Activated CD4-positive, alpha-beta T cell treated with anti-CD3 and anti-CD28 coated beads for 36 hours (primary cell): ENCODE data around the gene ZNF827. TPM values are rescaled to one million over a fixed set of nuclear protein-coding genes. Genes with fewer than 3 reads are reported as not detected.

Experiments used
- ATAC-seq: fragments of 200-7000 bp; cut with Tn5 transposase; one replicate; pipeline ENCODE4 v1.10.0; 2021; ENCODE audit warnings: mild to moderate bottlenecking, moderate library complexity
- CTCF ChIA-PET: fragments of 350-600 bp; sonication (Branson Sonifier 250); formaldehyde crosslinking; loops from one replicate; lab custom pipeline; 2021; ENCODE audit warnings: antibody characterized with exemption; lab: Charles Lee
- POLR2A ChIA-PET: fragments of 350-600 bp; sonication (Branson Sonifier 250); formaldehyde crosslinking; loops from one replicate; lab custom pipeline; 2021; ENCODE audit warnings: antibody characterized with exemption, inconsistent platforms; lab: Charles Lee
- DNase-seq: peaks from one replicate; pipeline ENCODE4 v3.0.0-alpha.2; 2020
- H3K27ac Mint-ChIP-seq: one replicate; pipeline ENCODE4 v1.8.0; 2021; ENCODE audit warnings: mixed read lengths
- H3K27me3 Mint-ChIP-seq: one replicate; pipeline ENCODE4 v1.8.0; 2021; ENCODE audit warnings: mixed read lengths
- H3K36me3 Mint-ChIP-seq: one replicate; pipeline ENCODE4 v1.8.0; 2021; ENCODE audit warnings: low read depth, mixed read lengths
- H3K4me1 Mint-ChIP-seq: one replicate; pipeline ENCODE4 v1.8.0; 2021; ENCODE audit warnings: mixed read lengths
- H3K4me3 Mint-ChIP-seq: one replicate; pipeline ENCODE4 v1.8.0; 2021; ENCODE audit warnings: mild to moderate bottlenecking, moderate library complexity, mixed read lengths
- H3K9me3 Mint-ChIP-seq: one replicate; pipeline ENCODE4 v1.8.0; 2021; ENCODE audit warnings: low read depth, mixed read lengths
- intact Hi-C, 2 experiments: fragments of 100-400 bp; cut with DNase I in 1 of 2; cut with micrococcal nuclease in 1 of 2; formaldehyde crosslinking; loops; one replicate each; pipeline versions ENCODE4 v1.14.2 to v1.15.1; 2022 to 2024; cut with DNase I, micrococcal nuclease
- total RNA-seq, 2 experiments: library from RNA; stranded (reverse); gene quantifications; one replicate each; pipeline ENCODE4 v1.2.3, GENCODE V29; 2021

The ZNF827 gene
- total RNA-seq, 2 experiments from 2014 or later = 21.2 to 26.6 TPM

- CTCF ChIA-PET = interaction anchor here (0.6 to 3.9 kb wide), 3 partner anchors 12 to 28 kb away, joined by 3 to 12 read pairs (median 3); no protein-coding TSS in a partner anchor
- peaks cover 21% of the 10 kb centered on the region for H3K4me1 Mint-ChIP-seq
- H3K9me3 Mint-ChIP-seq = no peaks in the 10 kb centered on the region
These were observed 30.8 kb downstream of the ZNF827 start for GRCh38 chr4:145907812-145908211.

GRCh38 chr4:145907390-145907789, 31.2 kb downstream of the ZNF827 start:
- Mint-ChIP-seq H3K9me3 (no peaks in the 10 kb centered on the region), H3K27ac (no peak overlapping the region), H3K36me3 (peaks cover 17% of the 10 kb centered on the region), H3K4me1 (peaks cover 20% of the 10 kb centered on the region), H3K4me3 (no peak overlapping the region), H3K27me3 (no peaks in the 10 kb centered on the region)
- ATAC-seq (no peak), DNase-seq (no peak)
- POLR2A ChIA-PET = no interaction called here
- intact Hi-C loops = no loop called here
- CTCF ChIA-PET = interaction anchor here (1.3 to 3.9 kb wide), 2 partner anchors 12 to 22 kb away, joined by 3 to 12 read pairs; no protein-coding TSS in a partner anchor

More at GRCh38 chr4:145907812-145908211, 30.8 kb downstream of the ZNF827 start:
- H3K27me3 Mint-ChIP-seq = no peaks in the 10 kb centered on the region
- no peak overlapping the region for H3K4me3 Mint-ChIP-seq
- DNase-seq (no peak), ATAC-seq (no peak)
- POLR2A ChIA-PET = no interaction called here
- H3K36me3 Mint-ChIP-seq = peaks cover 13% of the 10 kb centered on the region
- intact Hi-C loops = no loop called here
- H3K27ac Mint-ChIP-seq = no peak overlapping the region

- H3K9me3 Mint-ChIP-seq = no peaks in the 10 kb centered on the region
- CTCF ChIA-PET = interaction anchor here (3.9 kb wide), 1 partner anchor 9 kb away, joined by 12 read pairs; no protein-coding TSS in a partner anchor
These were observed 34.0 kb downstream of the ZNF827 start for GRCh38 chr4:145904413-145905177.

GRCh38 chr4:145902522-145902921, 36.1 kb downstream of the ZNF827 start:
- no peak overlapping the region for H3K4me3 Mint-ChIP-seq
- CTCF ChIA-PET = no interaction called here
- H3K4me1 Mint-ChIP-seq = peaks cover 4% of the 10 kb centered on the region
- no peaks in the 10 kb centered on the region for H3K27me3 Mint-ChIP-seq
- intact Hi-C loops = no loop called here
- peaks cover 45% of the 10 kb centered on the region for H3K36me3 Mint-ChIP-seq
- no peak for DNase-seq
- POLR2A ChIA-PET = no interaction called here
- no peaks in the 10 kb centered on the region for H3K9me3 Mint-ChIP-seq
- no peak overlapping the region for H3K27ac Mint-ChIP-seq
- no peak for ATAC-seq

More at GRCh38 chr4:145904413-145905177, 34.0 kb downstream of the ZNF827 start:
- POLR2A ChIA-PET = no interaction called here
- intact Hi-C loops = no loop called here
- ATAC-seq (no peak), DNase-seq (no peak)
- Mint-ChIP-seq H3K27me3 (no peaks in the 10 kb centered on the region), H3K4me1 (peaks cover 9% of the 10 kb centered on the region), H3K4me3 (no peak overlapping the region), H3K36me3 (peaks cover 41% of the 10 kb centered on the region), H3K27ac (no peak overlapping the region)

GRCh38 chr4:145899886-145900460, 38.6 kb downstream of the ZNF827 start:
- Mint-ChIP-seq H3K27me3 (no peaks in the 10 kb centered on the region), H3K4me3 (no peak overlapping the region), H3K4me1 (peaks cover 26% of the 10 kb centered on the region), H3K36me3 (peaks cover 49% of the 10 kb centered on the region), H3K9me3 (no peaks in the 10 kb centered on the region), H3K27ac (no peak overlapping the region)
- intact Hi-C loops = no loop called here
- no peak for DNase-seq
- ATAC-seq = no peak
- CTCF ChIA-PET = no interaction called here
- POLR2A ChIA-PET = no interaction called here

GRCh38 chr4:145898926-145899531, 39.6 kb downstream of the ZNF827 start:
- no peak overlapping the region for H3K27ac Mint-ChIP-seq
- no peak overlapping the region for H3K4me3 Mint-ChIP-seq
- ChIA-PET POLR2A (no interaction called here), CTCF (no interaction called here)
- H3K27me3 Mint-ChIP-seq = no peaks in the 10 kb centered on the region
- peaks cover 34% of the 10 kb centered on the region for H3K4me1 Mint-ChIP-seq
- peaks cover 51% of the 10 kb centered on the region for H3K36me3 Mint-ChIP-seq
- H3K9me3 Mint-ChIP-seq = no peaks in the 10 kb centered on the region
- ATAC-seq (no peak), DNase-seq (no peak)
- intact Hi-C loops = no loop called here

GRCh38 chr4:145898466-145898865, 40.2 kb downstream of the ZNF827 start:
- ATAC-seq (no peak), DNase-seq (no peak)
- Mint-ChIP-seq H3K27ac (no peak overlapping the region), H3K4me1 (peaks cover 36% of the 10 kb centered on the region), H3K9me3 (no peaks in the 10 kb centered on the region), H3K27me3 (no peaks in the 10 kb centered on the region), H3K36me3 (peaks cover 49% of the 10 kb centered on the region), H3K4me3 (no peak overlapping the region)
- ChIA-PET CTCF (no interaction called here), POLR2A (no interaction called here)
- intact Hi-C loops = no loop called here

- no peaks in the 10 kb centered on the region for H3K27me3 Mint-ChIP-seq
- CTCF ChIA-PET = interaction anchor here (0.9 to 2.6 kb wide), 5 partner anchors 9 to 41 kb away, joined by 3 to 12 read pairs (median 4); no protein-coding TSS in a partner anchor
- intact Hi-C loops = no loop called here
These were observed 43.6 kb downstream of the ZNF827 start for GRCh38 chr4:145895056-145895455.

GRCh38 chr4:145891958-145892357, 46.7 kb downstream of the ZNF827 start:
- H3K36me3 Mint-ChIP-seq = peaks cover 39% of the 10 kb centered on the region
- CTCF ChIA-PET = no interaction called here
- no peak for ATAC-seq
- H3K9me3 Mint-ChIP-seq = no peaks in the 10 kb centered on the region
- no peak overlapping the region for H3K27ac Mint-ChIP-seq
- intact Hi-C loops = no loop called here
- H3K27me3 Mint-ChIP-seq = no peaks in the 10 kb centered on the region
- POLR2A ChIA-PET = no interaction called here
- H3K4me3 Mint-ChIP-seq = no peak overlapping the region
- peaks cover 30% of the 10 kb centered on the region for H3K4me1 Mint-ChIP-seq
- DNase-seq = no peak

More at GRCh38 chr4:145895056-145895455, 43.6 kb downstream of the ZNF827 start:
- peaks cover 41% of the 10 kb centered on the region for H3K36me3 Mint-ChIP-seq
- no peak overlapping the region for H3K4me3 Mint-ChIP-seq
- DNase-seq = no peak
- H3K27ac Mint-ChIP-seq = peak overlapping the region; percentile 42
- ATAC-seq = no peak
- H3K9me3 Mint-ChIP-seq = no peaks in the 10 kb centered on the region
- peaks cover 36% of the 10 kb centered on the region for H3K4me1 Mint-ChIP-seq
- POLR2A ChIA-PET = interaction anchor here (0.6 kb wide), 1 partner anchor 36 kb away, joined by 3 read pairs; no protein-coding TSS in a partner anchor

GRCh38 chr4:145890689-145891088, 47.9 kb downstream of the ZNF827 start:
- H3K27me3 Mint-ChIP-seq = no peaks in the 10 kb centered on the region
- ATAC-seq = no peak

GRCh38 chr4:145888393-145888792, 50.2 kb downstream of the ZNF827 start:
- no peak for DNase-seq
- ChIA-PET POLR2A (no interaction called here), CTCF (interaction anchor here (0.7 to 1.6 kb wide), 2 partner anchors 9 to 11 kb away, joined by 3 to 5 read pairs; no protein-coding TSS in a partner anchor)
- H3K36me3 Mint-ChIP-seq = peaks cover 52% of the 10 kb centered on the region
- intact Hi-C loops = no loop called here
- H3K4me1 Mint-ChIP-seq = peaks cover 5% of the 10 kb centered on the region
- H3K27me3 Mint-ChIP-seq = no peaks in the 10 kb centered on the region
- no peak for ATAC-seq
- H3K4me3 Mint-ChIP-seq = no peak overlapping the region
- no peak overlapping the region for H3K27ac Mint-ChIP-seq
- H3K9me3 Mint-ChIP-seq = no peaks in the 10 kb centered on the region

More at GRCh38 chr4:145890689-145891088, 47.9 kb downstream of the ZNF827 start:
- H3K4me3 Mint-ChIP-seq = no peak overlapping the region
- ChIA-PET CTCF (interaction anchor here (0.6 kb wide), 1 partner anchor 8 kb away, joined by 3 read pairs; no protein-coding TSS in a partner anchor), POLR2A (no interaction called here)
- H3K27ac Mint-ChIP-seq = no peak overlapping the region
- intact Hi-C loops = no loop called here
- no peaks in the 10 kb centered on the region for H3K9me3 Mint-ChIP-seq
- peaks cover 17% of the 10 kb centered on the region for H3K4me1 Mint-ChIP-seq
- DNase-seq = no peak
- H3K36me3 Mint-ChIP-seq = peaks cover 46% of the 10 kb centered on the region
